GM19455 (cell line): Measurements from ENCODE around the gene STK17A.
"Not testable (repeated sequence)": the region's sequence is repeated elsewhere in the genome, so short reads cannot be mapped to it uniquely, and the experiment has no call there.

Experiments
- ATAC-seq: cut with Tn5 transposase; IDR thresholded peaks from one replicate; pipeline ENCODE4 v1.9.1; 2021; ENCODE audit not compliant: unreplicated experiment

STK17A gene

DNA sequence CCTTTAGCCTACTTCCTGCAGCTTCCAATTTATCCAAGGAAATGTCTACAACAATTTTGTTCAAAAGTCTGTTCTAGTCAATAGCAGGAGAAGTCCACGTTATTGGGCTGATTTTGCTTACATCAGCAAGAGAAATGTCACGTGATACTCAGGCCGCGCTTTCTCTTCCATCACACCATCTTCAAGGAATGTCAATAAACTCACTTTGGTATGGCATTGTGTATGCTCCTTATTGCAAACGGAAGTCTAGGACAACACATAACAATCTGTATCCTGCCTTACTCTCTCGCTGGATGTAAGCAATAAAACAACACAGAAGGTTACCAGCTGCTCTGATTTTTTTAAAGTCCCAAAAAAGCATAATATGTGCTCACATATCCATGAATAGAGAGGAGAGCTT lies 17.1 kb upstream of the STK17A start:
- ATAC-seq = no peak

DNA sequence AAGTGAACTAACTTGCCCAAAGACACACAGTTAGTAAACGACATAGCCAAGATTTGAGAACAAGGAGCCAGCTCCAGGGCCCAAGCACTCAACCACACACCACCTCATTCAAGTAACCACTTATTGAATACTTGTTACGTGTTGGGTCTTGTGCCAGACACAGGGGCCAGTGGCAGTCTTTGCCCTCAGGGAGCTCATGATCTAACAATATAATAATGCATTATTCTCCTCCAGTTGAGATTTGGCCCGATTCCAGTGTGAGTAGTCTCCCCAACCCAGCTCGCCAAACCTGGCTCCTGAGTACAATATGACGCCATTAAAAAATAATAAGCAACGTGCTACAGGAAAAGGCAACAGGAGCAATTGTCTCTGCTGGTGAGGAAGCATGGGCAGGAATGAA lies 14.4 kb upstream of the STK17A start:
- ATAC-seq = no peak

DNA sequence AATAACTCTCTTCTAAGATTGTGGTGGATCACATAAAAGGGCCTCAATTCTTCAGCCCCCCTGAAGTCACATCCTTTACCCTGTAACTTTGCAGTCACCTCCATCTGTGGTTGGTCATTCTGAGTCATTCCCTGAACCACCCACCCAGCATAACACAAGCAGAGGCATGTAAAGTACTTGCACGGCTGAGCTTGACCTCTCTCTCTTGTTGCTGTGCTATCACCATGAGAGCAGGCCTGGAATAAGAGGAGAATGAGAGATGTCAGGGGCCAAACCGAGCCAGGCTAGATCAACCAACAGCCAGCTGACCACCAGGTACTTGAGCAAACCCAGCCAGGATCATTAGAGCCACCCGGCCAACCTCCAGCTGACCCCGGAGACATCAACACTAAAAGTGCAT lies 13.5 kb upstream of the STK17A start:
- peak; percentile 78 for ATAC-seq

DNA sequence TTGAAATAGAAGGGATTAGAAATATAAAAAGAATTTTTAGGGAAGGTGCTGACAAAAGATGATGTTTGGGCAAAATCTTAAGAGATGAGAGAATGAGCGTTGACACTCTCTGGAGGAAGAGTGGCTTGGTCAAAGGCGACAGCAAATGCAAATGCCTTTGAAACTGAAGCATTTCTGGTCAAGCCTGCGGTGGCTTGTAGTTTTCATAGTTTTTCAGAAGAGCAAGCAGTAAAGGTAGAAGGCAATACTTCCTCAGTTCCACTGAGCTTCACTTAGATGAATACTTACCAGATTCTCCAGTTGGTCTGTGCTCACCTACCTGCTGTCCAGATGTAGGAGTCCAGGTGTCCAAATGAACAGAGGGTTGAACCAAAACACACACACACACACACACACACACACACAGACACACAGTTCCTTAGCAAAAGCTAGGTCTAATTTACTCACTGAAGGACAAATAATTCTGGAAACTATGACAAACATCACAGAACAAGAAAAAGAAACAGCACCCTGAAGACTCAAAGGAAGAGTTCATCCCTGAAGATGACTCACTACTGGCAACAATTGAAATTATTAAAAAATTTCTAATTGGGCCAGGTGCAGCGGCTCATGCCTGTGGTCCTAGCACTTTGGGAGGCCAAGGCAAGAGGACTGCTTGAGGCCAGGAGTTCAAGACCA lies 12.1 kb upstream of the STK17A start:
- ATAC-seq = peak; percentile 78

DNA sequence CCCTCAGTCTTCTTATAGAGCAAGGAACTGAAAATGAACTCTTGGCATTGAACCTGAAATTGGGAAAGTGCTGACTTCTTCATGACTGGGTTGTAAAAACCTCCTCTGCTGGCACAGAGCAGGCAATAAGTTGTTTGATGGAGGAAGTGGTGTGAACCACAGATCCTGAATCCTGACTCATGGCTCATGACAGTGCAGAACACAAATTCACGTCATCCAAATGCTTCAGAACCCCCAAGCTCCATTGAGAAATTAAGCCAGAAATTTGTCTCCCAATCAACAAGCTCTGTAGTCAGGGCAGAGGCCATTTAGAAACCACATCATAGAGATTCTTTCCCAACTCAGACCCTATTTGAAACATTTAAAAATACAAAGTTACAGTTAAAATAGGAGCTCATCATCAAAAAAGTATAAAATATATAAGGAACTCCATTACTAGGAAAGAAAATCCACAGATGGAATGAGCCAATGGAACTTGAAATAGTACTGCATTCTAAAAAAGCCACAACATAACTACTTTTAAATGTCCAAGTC lies 10.3 kb upstream of the STK17A start:
- ATAC-seq = no peak

DNA sequence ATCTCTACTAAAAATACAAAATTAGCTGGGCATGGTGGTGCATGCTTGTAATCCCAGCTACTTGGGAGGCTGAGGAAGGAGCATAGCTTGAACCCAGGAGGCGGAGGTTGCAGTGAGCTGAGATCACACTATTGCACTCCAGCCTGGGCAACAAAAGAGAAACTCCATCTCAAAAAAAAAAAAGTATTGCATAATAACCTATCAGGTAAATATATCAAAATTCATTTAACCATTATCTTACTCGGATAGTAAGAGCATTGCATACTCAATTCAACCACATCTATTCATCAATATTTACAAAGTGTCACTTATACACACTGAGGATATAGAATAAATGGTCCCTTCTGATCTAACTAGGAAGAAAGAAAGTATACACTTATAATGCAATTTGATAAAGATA lies 9.1 kb upstream of the STK17A start:
- ATAC-seq = not testable (repeated sequence)

DNA sequence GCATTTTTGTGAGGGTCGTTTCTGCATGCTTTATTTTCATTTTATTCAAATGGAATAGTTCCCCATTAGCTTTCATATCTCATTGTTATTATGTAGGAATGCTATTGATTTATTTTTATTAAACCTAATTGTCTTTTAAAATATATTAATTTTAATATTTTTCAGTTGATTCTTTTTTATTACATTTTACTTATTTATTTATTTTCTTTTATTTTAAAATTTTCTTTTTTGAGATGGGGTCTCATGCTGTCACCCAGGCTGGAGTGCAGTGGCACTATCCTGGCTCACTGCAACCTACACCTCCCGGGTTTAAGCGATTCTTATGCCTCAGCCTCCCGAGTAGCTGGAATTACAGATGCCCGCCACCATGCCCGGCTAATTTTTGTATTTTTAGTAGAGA lies 7.4 kb upstream of the STK17A start:
- no peak for ATAC-seq

DNA sequence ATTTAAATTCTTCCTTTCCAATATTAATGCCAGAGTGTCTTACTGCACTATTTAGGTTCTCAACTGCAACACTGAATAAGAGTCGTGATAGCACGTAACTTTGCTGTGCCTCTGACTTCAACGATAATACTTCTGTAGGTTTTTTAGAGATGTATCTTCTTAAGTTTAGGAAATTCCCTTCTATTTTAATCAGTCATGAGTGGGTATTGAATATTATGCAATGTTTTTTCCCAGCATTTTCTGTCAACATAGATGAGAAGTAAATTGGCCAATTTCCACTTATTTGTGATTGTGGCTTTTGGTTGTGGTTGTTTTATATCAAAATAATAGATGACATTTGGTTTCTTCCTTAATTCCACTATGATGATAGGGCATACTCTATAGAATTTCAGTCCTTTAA lies 6.7 kb upstream of the STK17A start:
- ATAC-seq = no peak

DNA sequence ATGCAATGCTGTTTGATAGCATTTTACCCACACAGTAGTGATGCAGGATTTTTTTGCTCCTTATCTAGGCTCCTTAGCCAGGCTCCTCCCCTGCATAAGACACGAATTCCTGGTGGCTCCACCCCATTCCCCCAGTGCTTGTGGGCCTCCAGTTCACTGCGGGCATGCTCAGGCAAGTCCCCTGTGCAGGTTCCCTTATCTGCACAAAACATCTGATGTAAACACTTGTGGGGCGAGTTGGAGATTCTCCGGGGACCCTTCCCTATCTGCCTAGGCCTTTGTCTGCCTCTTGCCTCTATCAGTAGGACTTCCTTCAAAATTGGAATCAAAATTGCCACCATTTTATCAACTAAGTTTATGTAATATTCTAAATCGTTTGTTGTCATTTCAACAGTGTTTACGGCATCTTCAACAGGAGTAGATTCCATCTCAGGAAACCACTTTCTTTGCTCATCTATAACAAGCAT lies 5.4 kb upstream of the STK17A start:
- no peak for ATAC-seq

DNA sequence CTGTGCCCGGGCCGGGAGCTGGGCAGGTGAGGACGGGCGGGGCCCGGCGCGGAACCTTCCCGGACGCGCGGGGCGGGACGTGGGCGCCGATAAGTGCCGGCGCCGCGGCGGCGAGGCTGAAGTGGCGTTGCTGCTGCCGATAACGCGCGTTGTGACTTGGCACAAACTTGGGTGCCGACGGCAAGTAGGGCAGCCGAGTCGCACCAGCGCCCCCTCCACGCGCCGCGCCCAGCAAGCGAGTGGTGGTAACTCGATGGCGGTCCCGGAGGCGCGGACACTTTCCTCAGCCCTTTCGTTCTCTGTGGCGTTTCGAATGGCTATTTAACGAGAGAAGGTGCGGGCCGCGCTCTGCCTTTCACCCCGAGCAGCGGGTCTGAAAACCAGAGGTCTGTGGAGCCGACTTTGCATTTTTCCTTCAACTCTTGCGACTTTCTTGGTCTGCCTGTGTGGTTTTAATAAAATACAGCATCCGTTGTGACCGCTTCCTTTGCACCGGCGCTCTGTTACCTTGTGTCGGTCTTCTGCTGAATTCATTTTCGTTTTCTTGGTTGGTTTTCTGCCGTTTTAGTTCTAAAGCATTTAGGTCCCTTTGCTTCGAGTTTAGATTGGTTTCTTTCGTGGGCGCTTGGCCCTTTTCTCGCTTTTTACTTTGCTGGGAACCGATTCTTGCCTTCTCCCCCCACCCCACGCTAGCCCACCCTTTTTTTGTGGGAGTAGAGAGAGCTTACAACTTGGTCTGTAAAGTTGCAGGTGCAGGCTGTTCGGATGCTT lies 701 bp downstream of the STK17A start:
- peak; percentile 26 for ATAC-seq

DNA sequence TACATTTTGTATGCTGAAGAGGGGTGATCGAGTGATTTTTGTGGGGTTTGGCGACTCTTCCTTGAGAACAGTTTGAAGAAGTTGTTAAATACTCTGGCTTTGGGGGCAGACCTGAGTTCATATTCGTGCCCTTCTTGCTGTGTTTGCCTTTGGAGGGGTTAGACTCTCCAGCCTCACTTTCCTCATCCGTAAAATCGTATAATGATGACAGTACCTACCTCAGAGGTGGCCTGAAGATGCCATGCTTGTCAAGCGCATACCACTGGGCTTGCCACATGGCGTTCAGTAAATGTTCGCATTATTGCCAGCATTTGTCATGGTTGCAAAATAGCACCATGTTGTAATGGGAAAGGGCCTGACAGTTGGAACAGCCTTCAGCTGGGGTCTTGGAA lies 1.3 kb downstream of the STK17A start:
- ATAC-seq = no peak

DNA sequence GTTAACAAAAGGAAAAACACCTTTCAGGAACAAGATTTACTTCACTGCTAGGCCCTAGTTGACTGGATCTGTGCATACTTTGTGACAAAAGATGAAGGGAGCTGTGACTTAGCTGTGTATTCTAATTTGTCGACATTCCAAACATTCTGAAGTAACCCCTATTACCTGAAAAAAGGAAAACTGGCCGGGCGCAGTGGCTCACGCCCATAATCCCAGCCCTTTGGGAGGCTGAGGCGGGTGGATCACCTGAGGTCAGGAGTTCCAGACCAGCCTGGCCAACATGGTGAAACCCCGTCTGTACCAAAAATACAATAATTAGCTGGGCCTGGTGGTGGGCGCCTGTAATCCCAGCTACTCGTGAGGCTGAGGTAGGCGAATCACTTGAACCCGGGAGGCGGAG lies 1.8 kb downstream of the STK17A start:
- not testable (repeated sequence) for ATAC-seq

DNA sequence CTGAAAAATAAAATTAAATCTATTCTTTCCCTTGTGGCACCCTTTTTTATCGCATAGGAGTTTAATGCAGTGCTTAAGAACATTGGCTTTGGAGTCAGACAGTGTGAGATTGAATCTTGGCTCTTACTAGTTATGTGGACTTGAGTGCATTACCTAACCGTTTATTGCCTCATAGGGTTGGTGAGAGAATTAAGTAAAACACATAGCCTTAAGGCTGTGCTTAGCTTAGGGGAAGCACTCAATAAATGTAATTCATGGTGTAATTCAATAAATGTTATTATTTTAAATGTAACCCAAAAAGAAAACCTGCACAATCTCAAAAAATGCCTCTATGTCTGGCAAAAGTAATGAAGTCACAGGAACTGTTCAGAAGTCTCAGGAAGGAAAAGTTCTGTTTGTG lies 2.7 kb downstream of the STK17A start:
- no peak for ATAC-seq

DNA sequence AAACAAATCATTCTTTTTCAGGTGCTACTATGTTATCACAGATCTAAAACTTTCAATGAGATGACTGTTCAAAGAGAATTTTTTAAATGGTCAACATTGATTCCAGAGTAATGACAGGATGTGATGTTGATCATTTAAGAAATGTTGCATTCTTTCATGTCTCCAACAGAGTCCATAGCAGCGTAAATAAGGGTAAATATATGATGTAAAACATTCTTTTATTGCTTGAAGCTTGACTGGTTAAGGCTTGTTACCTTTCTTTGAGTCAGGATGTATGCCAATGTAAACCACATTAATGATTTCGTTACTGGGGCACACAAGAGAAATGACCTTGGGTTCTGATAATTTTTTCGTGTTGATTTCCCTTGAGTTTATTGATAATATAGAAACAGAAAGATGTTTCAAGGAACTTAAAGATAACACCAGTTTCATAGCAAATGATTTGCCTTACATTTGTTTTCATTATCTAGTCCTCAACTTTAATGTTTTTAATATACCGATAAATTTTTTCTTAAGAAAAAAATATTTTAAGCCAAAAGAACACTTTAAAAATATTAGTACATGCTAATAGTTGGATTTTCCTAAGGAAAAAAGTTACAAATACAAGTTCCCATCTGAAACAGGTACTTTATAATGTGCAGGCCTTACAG lies 3.5 kb downstream of the STK17A start:
- no peak for ATAC-seq

DNA sequence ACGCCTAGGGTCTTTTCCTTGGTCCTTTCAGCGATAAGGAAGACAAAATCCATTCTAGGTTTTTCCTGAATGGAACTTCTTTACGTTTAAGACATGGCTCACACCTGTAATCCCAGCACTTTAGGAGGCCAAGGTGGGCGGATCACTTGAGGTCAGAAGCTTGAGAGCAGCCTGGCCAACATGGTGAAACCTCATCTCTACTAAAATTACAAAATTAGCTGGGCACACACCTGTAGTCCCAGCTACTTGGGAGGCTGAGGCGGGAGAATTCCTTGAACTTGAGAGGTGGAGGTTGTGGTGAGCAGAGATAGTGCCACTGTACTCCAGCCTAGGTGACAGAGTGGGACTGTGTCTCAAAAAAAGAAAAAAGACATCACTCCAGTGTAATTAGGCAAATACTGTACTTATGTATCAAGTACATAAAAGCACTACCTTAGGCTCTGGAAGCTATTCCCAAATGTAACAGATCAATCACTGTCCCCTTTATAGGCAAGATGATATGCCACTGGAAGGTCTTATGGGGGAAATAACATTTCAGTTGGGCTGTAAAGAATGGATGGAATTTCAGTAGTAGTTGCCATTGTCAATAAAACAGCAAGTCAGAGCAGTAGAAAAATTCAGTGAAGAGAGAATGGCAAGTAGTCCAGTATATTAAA lies 5.7 kb downstream of the STK17A start:
- no peak for ATAC-seq

DNA sequence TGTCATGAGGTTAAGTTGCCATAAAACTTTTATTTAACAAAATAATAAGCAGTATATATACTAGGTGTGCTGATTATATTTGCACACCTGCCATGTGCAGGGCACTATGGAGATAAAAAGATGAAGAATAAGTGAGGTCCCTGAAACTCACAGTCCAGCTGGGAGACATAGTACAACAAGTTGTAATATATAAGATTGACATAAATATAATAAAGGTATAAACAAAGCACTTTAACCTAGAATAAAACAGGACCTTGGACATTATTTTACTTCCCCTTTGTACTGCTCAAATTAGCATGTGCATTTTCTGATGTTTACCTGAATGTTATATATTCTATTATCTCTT lies 6.2 kb downstream of the STK17A start:
- ATAC-seq = no peak

DNA sequence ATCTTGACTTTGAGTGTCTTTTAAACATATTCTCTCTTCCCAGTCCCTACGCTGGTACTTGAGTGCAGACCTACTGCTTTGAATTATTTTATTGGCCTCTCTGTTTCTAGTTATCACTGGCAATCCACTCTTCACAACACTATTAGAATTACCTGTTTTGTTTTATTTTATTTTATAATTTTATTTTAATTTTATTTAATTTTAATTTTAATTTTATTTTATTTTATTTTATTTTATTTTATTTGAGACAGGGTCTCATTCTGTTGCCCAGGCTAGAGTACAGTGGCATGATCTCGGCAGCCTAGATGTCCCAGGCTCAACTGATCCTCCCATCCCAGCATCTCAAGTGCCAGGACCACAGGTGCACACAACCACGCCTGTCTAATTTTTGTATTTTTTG lies 6.8 kb downstream of the STK17A start:
- no peak for ATAC-seq

DNA sequence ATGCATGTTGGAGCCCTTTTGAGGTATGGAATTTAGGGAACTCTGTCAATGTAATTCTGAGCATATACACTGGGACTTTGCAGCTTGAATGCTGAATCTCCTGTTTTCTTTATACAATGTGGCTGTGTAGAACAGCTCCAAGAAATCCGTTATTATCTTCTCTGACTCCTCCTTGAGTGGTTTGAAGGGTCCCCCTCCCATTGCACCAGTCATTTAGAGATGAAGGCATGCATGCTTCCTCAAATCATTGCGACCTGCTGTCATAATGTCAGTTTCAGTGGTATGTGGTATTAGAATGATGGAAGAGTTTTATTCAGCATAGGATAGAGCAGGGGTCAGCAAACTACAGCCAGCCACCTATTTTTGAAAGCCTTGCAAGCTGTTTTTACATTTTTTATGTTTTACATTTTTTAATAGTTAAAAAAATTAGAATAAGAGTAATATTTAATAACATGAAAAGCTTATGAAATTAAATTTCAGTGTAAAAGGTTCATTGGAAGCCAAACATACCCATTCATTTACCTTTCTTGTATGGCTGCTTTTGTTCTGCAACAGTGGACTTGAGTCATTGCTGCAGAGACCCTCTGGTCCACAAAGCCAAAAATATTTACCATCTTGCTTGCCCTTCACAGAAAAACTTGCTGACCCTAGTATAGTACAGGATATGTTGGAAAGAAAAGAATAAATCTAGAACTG lies 8.1 kb downstream of the STK17A start:
- ATAC-seq = peak; percentile 79

DNA sequence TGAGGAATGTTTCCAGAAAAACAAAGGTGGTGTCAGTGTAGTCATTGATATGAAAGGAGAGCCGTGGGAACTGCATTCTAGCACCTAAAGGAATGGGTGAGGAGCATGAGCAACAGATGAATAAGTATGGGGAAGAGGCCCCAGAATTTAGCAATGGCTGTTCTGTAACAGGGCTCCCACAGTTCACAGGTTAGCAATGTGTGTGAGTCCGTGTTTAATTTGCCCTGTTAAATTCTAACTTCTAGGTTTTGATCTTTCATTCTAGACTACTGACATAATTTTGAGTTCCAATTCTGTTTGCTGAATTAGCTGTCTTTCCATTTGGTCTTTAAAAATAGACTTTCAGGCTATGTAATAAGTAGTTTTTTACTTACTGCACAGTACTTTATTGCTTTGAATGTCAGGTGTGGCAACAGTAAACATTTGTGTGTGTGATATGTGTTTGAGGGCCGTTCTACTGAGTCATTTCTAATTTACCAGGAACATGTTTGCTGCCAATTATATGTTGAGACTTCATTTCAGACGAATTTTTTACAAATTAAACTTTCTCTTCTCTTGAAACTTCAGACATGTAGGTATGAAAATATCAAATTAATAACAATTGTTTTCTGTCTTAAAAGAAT lies 8.8 kb downstream of the STK17A start:
- ATAC-seq = peak; percentile 14

DNA sequence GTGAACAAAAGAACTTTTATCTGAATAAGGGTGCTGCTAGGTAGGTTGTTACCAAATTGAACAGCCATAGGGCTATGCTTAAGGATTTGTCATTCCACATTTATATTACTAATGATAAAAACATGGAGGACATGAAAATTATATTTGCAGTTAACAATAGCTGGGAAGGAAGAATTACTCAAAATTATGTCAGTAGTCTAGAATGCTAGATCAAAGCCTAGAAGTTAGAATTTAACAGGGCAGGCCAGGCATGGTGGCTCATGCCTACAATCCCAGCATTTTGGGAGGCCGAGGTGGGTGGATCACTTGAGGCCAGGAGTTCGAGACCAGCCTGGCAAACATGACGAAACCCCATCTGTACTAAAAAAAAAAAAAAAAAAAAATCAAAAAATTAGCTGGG lies 9.4 kb downstream of the STK17A start:
- no peak for ATAC-seq
